Astrocyte of the hippocampus (primary cell): Measurements from ENCODE around the gene DCX.

Source experiments
- DNase-seq: peaks from one replicate; pipeline ENCODE4 v3.0.0; 2011; ENCODE audit warnings: low read depth, low spot score

Gene DCX

GRCh38 chrX:111411983-111412382 is at the start of gene DCX:
Gene DCX, minus strand, starts transcription at chrX:111412192. Its CDS starts 1,794 bp downstream, at chrX:111410398.
- no peak for DNase-seq

- DNase-seq = peak; percentile 8
These were observed 48.6 kb upstream of the DCX start for GRCh38 chrX:111460607-111461006.

GRCh38 chrX:111447298-111447697 is 35.3 kb upstream of the DCX start:
- peak; percentile 19 for DNase-seq

GRCh38 chrX:111445485-111445884 is 33.5 kb upstream of the DCX start:
- peak; percentile 53 for DNase-seq

GRCh38 chrX:111444881-111445280 is 32.9 kb upstream of the DCX start:
- no peak for DNase-seq

- no peak for DNase-seq
These were observed 32.0 kb upstream of the DCX start for GRCh38 chrX:111443946-111444345.

GRCh38 chrX:111442791-111443190 is 30.8 kb upstream of the DCX start:
- no peak for DNase-seq

- no peak for DNase-seq
These were observed 23.5 kb upstream of the DCX start for GRCh38 chrX:111435469-111435868.

- no peak for DNase-seq
These were observed 19.0 kb upstream of the DCX start for GRCh38 chrX:111431001-111431400.

- no peak for DNase-seq
These were observed 435 bp downstream of the DCX start for GRCh38 chrX:111411557-111411956.

- DNase-seq = no peak
These were observed 1.4 kb downstream of the DCX start for GRCh38 chrX:111410590-111411078.

- DNase-seq = no peak
These were observed 2.7 kb downstream of the DCX start for GRCh38 chrX:111409326-111409725.

- no peak for DNase-seq
These were observed 4.0 kb downstream of the DCX start for GRCh38 chrX:111407948-111408347.

GRCh38 chrX:111402344-111402743 is 9.6 kb downstream of the DCX start:
- no peak for DNase-seq

- DNase-seq = no peak
These were observed 16.8 kb downstream of the DCX start for GRCh38 chrX:111395149-111395548.

- DNase-seq = no peak
These were observed 17.4 kb downstream of the DCX start for GRCh38 chrX:111394569-111394968.

GRCh38 chrX:111387470-111388070 is 24.4 kb downstream of the DCX start:
- no peak for DNase-seq

GRCh38 chrX:111386615-111387233 is 25.3 kb downstream of the DCX start:
- DNase-seq = no peak

GRCh38 chrX:111386077-111386476 is 25.9 kb downstream of the DCX start:
- no peak for DNase-seq

- no peak for DNase-seq
These were observed 29.7 kb downstream of the DCX start for GRCh38 chrX:111382277-111382676.

GRCh38 chrX:111376897-111377578 is 35.0 kb downstream of the DCX start:
- DNase-seq = no peak

- DNase-seq = no peak
These were observed 35.5 kb downstream of the DCX start for GRCh38 chrX:111376486-111376885.

GRCh38 chrX:111375747-111376146 is 36.2 kb downstream of the DCX start:
- DNase-seq = peak; percentile 33
